Kidney (tissue), 14 donors: ENCODE measurements around the gene CMYA5. TPM values are rescaled to one million over a fixed set of nuclear protein-coding genes. Genes with fewer than 3 reads are reported as not detected.

Experiments used
- DNase-seq, 5 donors: peaks; one replicate each; pipeline ENCODE4 v3.0.0-alpha.2; 2013 to 2020
- FAIRE-seq: peaks from 2 replicates; lab custom pipeline; 2012; peaks lifted over from hg19 to GRCh38; lab: Jason Lieb, UNC
- H3K27ac ChIP-seq, 2 donors: one replicate each; pipeline ENCODE4 v1.7.0; 2013; ENCODE audit warnings: low read depth in 2 of 2, low read length in 2 of 2, inconsistent platforms in 1 of 2
- H3K27me3 ChIP-seq: one replicate; pipeline ENCODE4 v1.7.1; 2013; ENCODE audit warnings: low read length, inconsistent platforms; ENCODE audit not compliant: control insufficient read depth, insufficient read depth
- H3K36me3 ChIP-seq, 3 donors: one replicate each; pipeline versions ENCODE4 v1.7.0 to v1.7.1; 2013; ENCODE audit warnings: low read length in 3 of 3, control low read depth in 1 of 3, inconsistent platforms in 1 of 3; ENCODE audit not compliant: insufficient read depth in 3 of 3, control insufficient read depth in 2 of 3
- H3K4me1 ChIP-seq, 3 donors: one replicate each; pipeline versions ENCODE4 v1.7.0 to v1.7.1; 2013; ENCODE audit warnings: low read length in 3 of 3, inconsistent platforms in 1 of 3, low read depth in 1 of 3; ENCODE audit not compliant: control insufficient read depth in 2 of 3, insufficient read depth in 2 of 3
- H3K4me3 ChIP-seq, 3 donors: one replicate each; pipeline versions ENCODE4 v1.7.0 to v1.8.1; 2013; ENCODE audit warnings: low read length in 3 of 3, control low read depth in 1 of 3, inconsistent platforms in 1 of 3
- H3K9ac ChIP-seq, 3 donors: one replicate each; pipeline versions ENCODE4 v1.7.0 to v1.7.1; 2013; ENCODE audit warnings: low read length in 3 of 3, control low read depth in 1 of 3, inconsistent platforms in 1 of 3
- H3K9me3 ChIP-seq, 3 donors: one replicate each; pipeline versions ENCODE4 v1.7.0 to v1.7.1; 2013; ENCODE audit warnings: low read length in 3 of 3, control low read depth in 1 of 3, inconsistent platforms in 1 of 3; ENCODE audit not compliant: control insufficient read depth in 2 of 3, insufficient read depth in 1 of 3
- CTCF ChIP-seq: IDR thresholded peaks from 3 replicates; pipeline ENCODE4 v1.5.1; 2012; ENCODE audit warnings: mild to moderate bottlenecking, moderate library complexity, borderline replicate concordance; ENCODE audit not compliant: insufficient read depth; ENCODE audit errors: extremely low read depth
- intact Hi-C: fragments of 100-400 bp; cut with DNase I; formaldehyde crosslinking; loops from one replicate; pipeline ENCODE4 v1.11.1; 2022
- polyA plus RNA-seq: library from polyadenylated mRNA; stranded (reverse); fragments of 350-450 nt; fragmentation: Illumina TruSeq; extraction: RNeasy Lipid Tissue Mini Kit (QIAGEN cat#74804); gene quantifications from one replicate; pipeline ENCODE4 v1.2.3, GENCODE V29; 2014; ENCODE audit warnings: low read depth, low replicate concordance; ENCODE audit not compliant: insufficient read depth
- total RNA-seq: library from RNA; stranded (reverse); fragmentation: NEBNext Ultra II Directional; extraction: Animal tissue kit (Norgen Biotek cat#: 25700); gene quantifications from one replicate; pipeline ENCODE4 v1.2.1, GENCODE V29; 2021
- donor health status: control.
- donor health status: control.
- donor health status: control.
- donor health status: control.
- donor health status: control.
- donor health status: DM: yes; HTN: yes; CAD: no.
- donor health status: Normal renal cell carcinoma (clear cell type).

Gene CMYA5
- total and polyA plus RNA-seq, 2 donors from 2014 or later: 6.1 to 6.5 TPM

DNA sequence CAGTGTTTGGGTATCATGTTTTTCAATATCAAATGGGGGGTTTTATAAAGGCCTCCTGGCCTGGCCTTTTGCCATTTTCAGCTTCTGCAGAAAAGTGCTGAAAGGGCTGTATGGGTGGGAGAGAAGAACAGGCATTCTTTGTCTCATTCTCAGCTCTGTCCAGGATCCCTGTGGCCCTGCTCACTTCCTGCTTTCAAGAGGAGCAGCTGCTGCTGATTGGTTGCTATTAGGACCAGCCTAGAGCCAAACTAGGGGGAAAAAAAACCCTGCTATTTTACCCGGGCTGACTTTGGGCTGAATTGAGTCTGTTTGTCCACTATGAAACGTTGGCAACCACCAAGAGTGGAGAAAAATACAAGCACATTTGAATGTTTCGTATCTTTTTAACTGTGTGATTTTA is 117.1 kb downstream of the CMYA5 start:
- FAIRE-seq: no peak
- Histone ChIP-seq H3K27me3 (no peaks in the 10 kb centered on the region), H3K9ac (no peak overlapping the region), H3K36me3 (peaks cover 0 to 6% (median 0%) of the 10 kb centered on the region in 3 donors), H3K9me3 (no peaks in the 10 kb centered on the region), H3K4me1 (no peaks in the 10 kb centered on the region), H3K27ac (no peak overlapping the region), H3K4me3 (no peak overlapping the region)
- TF ChIP-seq CTCF: no peak
- no peak for DNase-seq
- intact Hi-C loops: no loop called here

DNA sequence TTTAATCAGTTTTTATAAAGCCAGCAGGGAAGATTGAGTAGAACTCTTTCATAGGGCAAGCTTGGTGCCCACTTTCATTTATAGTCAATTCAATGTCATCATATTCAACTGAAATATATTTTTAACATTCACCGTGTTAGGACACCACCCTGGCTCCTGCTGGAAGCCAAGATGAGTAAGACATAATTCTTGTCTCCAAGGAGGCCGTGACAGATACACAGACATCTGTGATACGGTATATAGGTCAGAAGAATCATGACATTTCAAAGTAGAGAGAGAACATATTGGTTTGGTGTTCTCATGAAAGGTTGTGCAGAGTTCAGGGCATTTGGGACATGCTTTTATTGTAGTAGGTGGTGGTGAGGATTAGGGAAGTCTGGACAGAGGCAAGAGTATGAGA is 120.1 kb downstream of the CMYA5 start:
- TF ChIP-seq CTCF: no peak
- Histone ChIP-seq H3K27ac (no peak overlapping the region), H3K9ac (no peak overlapping the region), H3K27me3 (no peaks in the 10 kb centered on the region), H3K36me3 (no peaks in the 10 kb centered on the region), H3K4me1 (no peaks in the 10 kb centered on the region), H3K9me3 (no peaks in the 10 kb centered on the region), H3K4me3 (no peak overlapping the region)
- no peak for DNase-seq
- intact Hi-C loops: no loop called here
- no peak for FAIRE-seq

DNA sequence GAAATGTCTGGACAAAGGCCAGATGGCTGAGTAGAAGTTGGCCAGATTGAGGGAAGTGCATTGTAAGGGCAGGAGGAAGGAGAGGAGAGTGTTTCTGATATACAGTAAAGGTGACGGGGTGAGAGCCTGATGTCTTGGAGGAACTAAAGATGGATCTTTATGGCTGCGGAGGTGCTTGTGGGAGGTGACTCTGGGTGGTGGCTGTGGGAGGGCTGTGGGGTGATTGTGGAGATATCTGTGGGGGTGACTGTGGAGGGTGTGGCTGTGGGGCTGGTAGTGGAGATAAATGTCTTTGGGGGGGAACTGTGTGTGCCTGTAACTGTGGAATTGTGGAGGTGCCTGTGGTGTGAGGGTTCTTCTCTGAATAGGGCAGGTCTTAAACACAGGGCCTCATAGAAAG is 121.4 kb downstream of the CMYA5 start:
- no peaks in the 10 kb centered on the region for H3K36me3 ChIP-seq
- H3K9ac ChIP-seq: no peak overlapping the region
- H3K4me3 ChIP-seq: no peak overlapping the region
- no peak for TF ChIP-seq CTCF
- intact Hi-C loops: no loop called here
- FAIRE-seq (no peak), DNase-seq (no peak)
- no peaks in the 10 kb centered on the region for H3K9me3 ChIP-seq
- no peak overlapping the region for H3K27ac ChIP-seq
- no peaks in the 10 kb centered on the region for H3K4me1 ChIP-seq
- no peaks in the 10 kb centered on the region for H3K27me3 ChIP-seq

DNA sequence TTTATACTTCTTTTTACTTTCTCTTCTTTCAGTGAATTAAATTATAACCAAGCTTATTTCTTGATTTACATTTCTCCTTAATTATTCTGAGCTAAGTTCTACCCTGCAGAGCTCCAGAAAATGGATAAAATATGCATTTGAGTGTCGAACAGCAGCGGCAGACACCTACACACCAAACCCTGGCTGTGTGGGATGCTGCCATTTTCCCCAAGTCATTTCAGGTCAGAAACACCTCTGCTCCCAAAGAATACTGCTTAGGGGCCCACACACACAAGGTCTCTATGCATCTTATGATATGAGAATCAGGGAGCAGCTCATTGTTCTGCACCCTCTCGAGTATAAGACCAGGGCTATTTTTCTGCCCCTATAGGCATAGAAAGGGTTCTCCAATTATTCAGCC is 122.3 kb downstream of the CMYA5 start:
- no peak for DNase-seq
- intact Hi-C loops: no loop called here
- H3K27me3 ChIP-seq: no peaks in the 10 kb centered on the region
- no peak overlapping the region for H3K4me3 ChIP-seq
- no peak overlapping the region for H3K27ac ChIP-seq
- H3K9me3 ChIP-seq: no peaks in the 10 kb centered on the region
- no peaks in the 10 kb centered on the region for H3K36me3 ChIP-seq
- no peak for TF ChIP-seq CTCF
- FAIRE-seq: no peak
- H3K9ac ChIP-seq: no peak overlapping the region
- H3K4me1 ChIP-seq: no peaks in the 10 kb centered on the region
